HEK293 (cell line): ENCODE results near the gene UBE4B.

Experiments used
- CTCF ChIP-seq: fragments of 450-650 bp; formaldehyde crosslinking; IDR thresholded peaks from 2 replicates; pipeline ENCODE4 v1.5.1; 2016; ENCODE audit warnings: missing biosample characterization, missing genetic modification characterization
- KLF8 ChIP-seq: fragments of 450-650 bp; formaldehyde crosslinking; IDR thresholded peaks from 2 replicates; pipeline ENCODE4 v1.5.1; 2016; ENCODE audit warnings: missing biosample characterization, missing genetic modification characterization
- ZBTB6 ChIP-seq: fragments of 450-650 bp; formaldehyde crosslinking; IDR thresholded peaks from 2 replicates; pipeline ENCODE4 v1.5.1; 2017; ENCODE audit warnings: missing biosample characterization, missing genetic modification characterization
- ZNF121 ChIP-seq: fragments of 450-650 bp; formaldehyde crosslinking; IDR thresholded peaks from 2 replicates; pipeline ENCODE4 v1.5.1; 2016; ENCODE audit warnings: missing biosample characterization, missing genetic modification characterization
- ZNF560 ChIP-seq: fragments of 450-650 bp; formaldehyde crosslinking; IDR thresholded peaks from 2 replicates; pipeline ENCODE4 v1.5.1; 2017; ENCODE audit warnings: missing biosample characterization, missing genetic modification characterization, borderline replicate concordance
- ZSCAN18 ChIP-seq: fragments of 450-650 bp; formaldehyde crosslinking; IDR thresholded peaks from 2 replicates; pipeline ENCODE4 v1.5.1; 2016; ENCODE audit warnings: missing biosample characterization, missing genetic modification characterization
- TF ChIP-seq, protein P1 (sequence below): fragments of 450-650 bp; formaldehyde crosslinking; IDR thresholded peaks from 2 replicates; pipeline ENCODE4 v1.5.1; 2016; ENCODE audit warnings: missing biosample characterization, missing genetic modification characterization

GRCh38 chr1:10188133-10188650, 155.4 kb downstream of the UBE4B start:
- TF ChIP-seq CTCF (no peak), ZSCAN18 (no peak), ZNF121 (no peak), KLF8 (tag by site-specific recombination) (no peak), ZBTB6 (tag by site-specific recombination) (no peak), ZNF560 (no peak)
- TF ChIP-seq, protein P1, sequence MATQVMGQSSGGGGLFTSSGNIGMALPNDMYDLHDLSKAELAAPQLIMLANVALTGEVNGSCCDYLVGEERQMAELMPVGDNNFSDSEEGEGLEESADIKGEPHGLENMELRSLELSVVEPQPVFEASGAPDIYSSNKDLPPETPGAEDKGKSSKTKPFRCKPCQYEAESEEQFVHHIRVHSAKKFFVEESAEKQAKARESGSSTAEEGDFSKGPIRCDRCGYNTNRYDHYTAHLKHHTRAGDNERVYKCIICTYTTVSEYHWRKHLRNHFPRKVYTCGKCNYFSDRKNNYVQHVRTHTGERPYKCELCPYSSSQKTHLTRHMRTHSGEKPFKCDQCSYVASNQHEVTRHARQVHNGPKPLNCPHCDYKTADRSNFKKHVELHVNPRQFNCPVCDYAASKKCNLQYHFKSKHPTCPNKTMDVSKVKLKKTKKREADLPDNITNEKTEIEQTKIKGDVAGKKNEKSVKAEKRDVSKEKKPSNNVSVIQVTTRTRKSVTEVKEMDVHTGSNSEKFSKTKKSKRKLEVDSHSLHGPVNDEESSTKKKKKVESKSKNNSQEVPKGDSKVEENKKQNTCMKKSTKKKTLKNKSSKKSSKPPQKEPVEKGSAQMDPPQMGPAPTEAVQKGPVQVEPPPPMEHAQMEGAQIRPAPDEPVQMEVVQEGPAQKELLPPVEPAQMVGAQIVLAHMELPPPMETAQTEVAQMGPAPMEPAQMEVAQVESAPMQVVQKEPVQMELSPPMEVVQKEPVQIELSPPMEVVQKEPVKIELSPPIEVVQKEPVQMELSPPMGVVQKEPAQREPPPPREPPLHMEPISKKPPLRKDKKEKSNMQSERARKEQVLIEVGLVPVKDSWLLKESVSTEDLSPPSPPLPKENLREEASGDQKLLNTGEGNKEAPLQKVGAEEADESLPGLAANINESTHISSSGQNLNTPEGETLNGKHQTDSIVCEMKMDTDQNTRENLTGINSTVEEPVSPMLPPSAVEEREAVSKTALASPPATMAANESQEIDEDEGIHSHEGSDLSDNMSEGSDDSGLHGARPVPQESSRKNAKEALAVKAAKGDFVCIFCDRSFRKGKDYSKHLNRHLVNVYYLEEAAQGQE (tag by site-specific recombination): no peak
